ENCODE measurements around the gene NOL8.

NOL8 gene

DNA sequence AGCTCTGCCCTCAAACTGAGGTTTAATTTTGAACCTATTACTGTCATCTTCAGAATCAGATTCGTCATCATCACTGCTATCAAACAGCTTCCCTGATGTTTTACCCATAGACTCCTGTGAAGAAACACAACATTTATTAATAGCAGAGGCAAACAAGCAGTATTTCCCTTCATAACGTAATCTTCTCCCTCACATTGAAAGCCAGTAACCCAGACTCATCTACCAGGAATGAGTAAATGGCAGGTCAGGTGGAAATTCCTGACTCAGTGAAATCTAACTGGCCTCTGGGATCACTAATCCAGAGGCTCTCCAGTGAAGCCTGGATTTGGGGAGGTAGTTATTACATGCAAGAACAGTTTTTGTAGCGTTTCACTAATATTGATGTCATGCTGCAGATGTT, 14.6 kb downstream of the NOL8 start:
- no peak for DNase-seq

GRCh38 chr9:92308893-92309292, 16.3 kb downstream of the NOL8 start:
- DNase-seq: no peak

DNA sequence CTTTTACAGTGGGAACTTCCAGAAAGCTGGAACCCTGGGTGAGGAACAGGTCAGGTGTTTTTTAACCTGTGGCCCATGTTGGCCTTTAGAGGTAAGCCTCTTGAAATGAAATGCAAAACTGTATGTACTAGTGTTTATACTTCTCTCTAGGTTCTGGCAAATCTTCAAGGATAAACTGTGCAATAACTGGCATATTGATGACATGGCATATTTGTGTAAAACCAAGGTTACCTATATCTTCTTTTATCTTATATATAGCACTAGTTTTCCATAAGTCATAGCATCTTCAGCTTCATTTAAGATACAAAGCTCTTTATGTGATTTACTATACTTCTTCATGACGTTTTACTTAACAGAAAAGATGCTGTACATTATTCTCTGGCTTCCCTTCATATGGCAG, 24.2 kb downstream of the NOL8 start:
- DNase-seq: no peak

DNA sequence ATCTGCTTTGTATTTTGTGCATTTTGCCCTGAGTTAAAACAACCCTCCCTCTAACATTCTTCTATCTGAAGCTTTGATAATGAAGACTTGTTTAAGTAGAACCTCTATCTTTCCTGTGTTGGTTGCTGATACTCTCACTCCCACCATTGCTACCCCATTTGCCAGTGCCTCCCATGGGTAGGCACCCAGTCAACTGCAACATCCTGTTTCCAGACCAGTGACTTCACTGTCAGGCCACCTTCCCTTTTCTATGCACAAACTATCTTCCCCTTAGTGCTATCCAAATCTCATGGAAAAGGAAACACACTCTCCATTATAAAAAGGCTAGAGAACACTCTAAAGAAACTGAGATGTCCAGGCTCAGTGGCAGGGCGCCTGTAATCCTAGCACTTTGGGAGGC, 26.0 kb downstream of the NOL8 start:
- no peak for DNase-seq

DNA sequence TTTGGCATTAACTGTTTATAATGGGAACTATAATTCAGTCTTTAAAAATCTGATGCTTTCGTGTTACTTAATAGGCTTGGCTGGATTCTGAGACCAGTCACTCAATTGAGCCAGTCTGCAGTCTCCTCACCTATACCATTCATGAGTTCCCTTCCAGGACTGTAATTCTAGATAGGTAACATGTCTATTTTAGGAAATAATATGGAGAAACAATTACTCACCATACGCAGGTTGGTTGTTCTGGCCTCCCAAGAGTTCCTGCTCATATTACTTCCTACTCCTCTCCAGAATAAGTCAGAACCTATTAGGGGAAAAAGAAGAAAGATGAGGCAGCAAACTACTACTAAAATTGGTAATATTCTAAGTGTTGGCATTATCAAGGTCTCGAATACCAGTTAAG, 27.1 kb downstream of the NOL8 start:
- DNase-seq: no peak

DNA sequence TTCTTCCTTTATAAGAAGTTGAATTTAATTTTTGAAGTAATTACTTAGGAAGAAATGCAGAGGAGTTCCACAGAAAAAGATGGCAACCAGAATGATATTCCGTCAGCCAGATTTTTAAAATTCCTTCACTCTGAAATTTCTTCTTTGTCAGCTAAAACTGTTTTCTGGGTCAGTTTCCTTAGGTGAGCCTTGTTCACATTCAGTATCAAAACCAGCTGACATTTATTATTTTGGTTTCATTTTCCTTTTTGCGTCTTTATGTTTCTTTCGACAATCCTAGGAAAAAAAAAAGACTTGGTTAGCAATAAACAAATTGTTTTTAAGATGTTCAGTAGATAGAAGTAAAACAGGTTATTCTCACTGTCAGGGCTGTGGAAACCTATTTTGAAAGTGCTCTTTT, 27.5 kb downstream of the NOL8 start:
- DNase-seq: no peak

DNA sequence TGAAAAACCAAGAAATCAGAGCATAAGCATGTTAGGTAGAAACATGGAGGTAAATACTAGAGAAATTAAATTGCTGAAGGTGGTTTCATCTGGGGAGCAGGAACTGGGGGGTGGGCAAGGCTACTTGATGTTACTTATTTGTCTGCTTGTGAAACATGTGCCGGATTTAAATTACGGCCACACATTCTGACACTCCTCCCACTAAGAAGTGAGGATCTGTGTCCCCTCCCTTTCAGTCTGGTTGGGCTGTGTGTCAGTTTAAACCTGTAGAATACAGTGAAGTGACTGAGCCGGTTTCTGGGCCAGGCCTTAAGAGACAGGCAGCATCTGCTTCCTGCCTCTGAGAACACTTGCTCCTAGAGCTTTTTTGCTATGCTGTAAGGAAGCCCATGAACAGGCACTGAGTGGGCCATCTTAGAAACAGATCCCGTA, 29.3 kb downstream of the NOL8 start:
- DNase-seq: no peak

DNA sequence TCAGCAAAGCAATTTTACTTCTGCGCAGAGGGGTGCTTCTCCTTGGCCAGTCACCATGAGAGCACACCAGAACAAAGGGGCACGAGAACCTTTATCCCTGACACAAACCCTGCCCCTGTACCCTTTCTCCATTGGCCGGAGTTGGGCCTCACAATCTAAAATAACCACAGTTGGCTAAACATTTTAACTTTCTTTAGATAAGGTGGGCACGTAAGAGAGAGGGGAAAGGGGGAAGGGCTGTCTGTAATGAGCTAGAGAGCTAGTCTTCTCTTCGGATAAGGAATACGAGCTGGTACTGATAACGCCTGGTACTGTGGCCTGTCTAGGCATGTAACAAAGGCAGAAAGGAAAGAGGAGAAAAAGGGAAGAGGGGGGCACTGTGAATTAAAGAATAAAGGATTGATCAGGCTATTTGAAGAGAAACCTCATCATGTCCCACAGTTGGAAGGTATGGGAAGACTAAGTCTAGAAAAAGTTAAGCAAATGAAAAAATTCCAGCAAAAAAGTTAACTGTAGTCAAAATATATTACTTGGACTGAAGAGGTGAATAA, 29.8 kb downstream of the NOL8 start:
- no peak for DNase-seq

- DNase-seq: no peak
These were observed 30.9 kb downstream of the NOL8 start for GRCh38 chr9:92294297-92294676.

GRCh38 chr9:92293452-92294296, 31.5 kb downstream of the NOL8 start, which contains the start of gene IARS1:
Gene IARS1, minus strand, starts transcription at chr9:92293697. Its CDS starts 4,278 bp downstream, at chr9:92289419.
- DNase-seq: peak; percentile 91

GRCh38 chr9:92293075-92293354, 32.1 kb downstream of the NOL8 start:
- no peak for DNase-seq

- DNase-seq: no peak
These were observed 32.6 kb downstream of the NOL8 start for GRCh38 chr9:92292338-92293074.

- no peak for DNase-seq
These were observed 33.6 kb downstream of the NOL8 start for GRCh38 chr9:92291577-92291976.

GRCh38 chr9:92290785-92291429, 34.2 kb downstream of the NOL8 start:
- no peak for DNase-seq

DNA sequence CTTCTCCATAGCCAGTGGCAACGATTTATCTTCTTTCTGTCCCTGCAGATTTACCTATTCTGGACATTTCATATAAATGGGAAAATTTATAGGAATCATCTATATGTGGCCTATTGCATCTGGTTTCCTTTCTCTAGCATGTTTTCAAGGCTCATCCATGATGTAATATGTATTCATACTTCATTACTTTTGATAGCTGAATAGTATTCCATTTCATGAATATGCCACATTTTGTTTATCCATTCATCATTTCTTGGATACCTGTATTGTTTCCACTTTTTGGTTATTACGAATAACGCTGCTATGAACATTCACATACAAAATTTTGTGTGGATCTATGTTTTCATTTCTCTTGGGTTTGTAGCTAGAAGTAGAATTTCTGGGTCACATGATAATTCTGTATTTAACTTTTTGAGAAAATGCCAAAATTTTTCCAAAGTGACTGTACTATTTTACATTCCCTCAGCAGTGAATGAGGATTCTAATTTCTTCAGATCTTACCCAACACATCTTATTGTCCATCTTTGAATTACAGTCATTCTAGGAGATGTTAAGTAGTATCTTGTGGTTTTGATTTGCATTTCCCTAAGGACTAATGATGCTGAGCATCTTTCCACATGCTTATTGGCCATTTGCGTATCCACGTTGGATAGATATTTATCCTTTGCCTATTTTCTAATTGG, 35.3 kb downstream of the NOL8 start:
- no peak for DNase-seq

- no peak for DNase-seq
These were observed 45.8 kb downstream of the NOL8 start for GRCh38 chr9:92279302-92279701.

DNA sequence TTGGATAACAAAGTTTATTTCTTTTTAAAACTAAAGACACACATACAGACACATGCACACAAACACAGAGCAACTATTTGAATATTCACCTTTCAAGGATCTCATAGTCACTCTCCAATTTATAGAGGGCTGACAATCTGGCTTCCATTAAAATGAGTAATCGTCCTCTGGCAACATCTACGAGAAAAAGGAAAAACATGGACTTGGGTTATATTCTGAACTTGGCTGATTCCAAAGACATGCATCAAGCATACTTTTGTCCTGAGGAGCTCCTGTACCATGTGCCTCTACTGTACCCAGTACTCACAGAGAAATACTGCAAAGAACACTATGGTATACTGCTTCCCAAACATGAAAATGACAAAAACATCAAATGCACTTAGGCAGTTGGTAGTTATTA, 47.0 kb downstream of the NOL8 start:
- DNase-seq: no peak

- no peak for DNase-seq
These were observed 48.7 kb downstream of the NOL8 start for GRCh38 chr9:92276331-92277032.

DNA sequence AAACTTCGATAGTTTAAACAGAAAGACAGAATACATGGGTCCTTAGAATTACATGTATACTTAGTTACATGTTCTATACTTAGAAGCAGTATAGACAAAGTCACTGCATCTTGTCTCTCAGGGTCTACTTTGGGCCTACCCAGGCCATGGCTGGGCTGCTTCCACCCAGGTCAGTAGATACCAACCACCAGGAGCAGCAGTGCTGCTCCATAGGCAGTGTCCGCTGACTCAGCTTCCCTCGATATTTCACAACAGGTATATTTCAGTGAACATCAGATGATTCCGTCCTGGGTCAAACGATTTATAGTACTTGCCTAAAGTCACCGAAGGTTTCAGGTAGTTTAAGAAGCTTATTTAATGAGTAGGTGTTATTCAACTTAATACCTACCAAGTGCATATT, 49.6 kb downstream of the NOL8 start:
- DNase-seq: no peak

GRCh38 chr9:92270511-92270910, 54.6 kb downstream of the NOL8 start:
- no peak for DNase-seq

GRCh38 chr9:92266486-92266885, 58.7 kb downstream of the NOL8 start:
- no peak for DNase-seq

DNA sequence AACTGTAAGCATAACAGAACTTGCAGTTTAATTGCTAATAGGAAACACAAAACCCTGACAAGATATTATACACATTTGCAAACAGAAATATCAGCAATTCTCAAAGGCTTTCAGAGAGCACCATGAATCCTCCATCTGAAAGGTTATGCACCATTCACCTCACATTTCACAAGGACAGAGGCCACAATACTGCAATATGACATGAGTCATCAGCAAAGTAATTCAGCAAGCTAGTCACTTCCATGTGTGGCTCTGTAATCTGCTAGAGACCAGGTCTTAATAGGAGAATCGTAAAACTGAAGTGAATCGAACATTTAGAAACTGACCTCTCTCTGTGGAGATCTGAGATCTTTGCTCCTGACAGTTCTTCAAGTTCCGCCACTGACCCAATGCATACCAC, 60.0 kb downstream of the NOL8 start:
- DNase-seq: no peak

DNA sequence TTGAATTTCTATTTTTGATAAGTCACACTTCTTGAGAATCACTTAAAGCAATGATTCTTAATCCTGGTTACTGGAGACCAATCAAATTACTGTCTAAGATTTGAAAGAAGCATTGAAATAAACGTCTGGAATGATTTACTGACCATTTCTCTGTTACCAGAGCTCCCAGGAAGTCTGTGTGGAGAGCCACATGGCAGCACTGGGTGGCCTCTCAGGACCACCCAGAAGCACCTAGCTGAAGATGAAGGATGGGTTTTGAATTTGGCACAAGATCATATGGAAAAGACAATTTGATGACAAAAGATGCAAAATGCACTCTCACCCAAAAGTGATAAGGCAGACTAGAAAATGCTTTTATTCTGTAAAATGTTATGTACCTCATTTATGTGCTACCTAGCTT, 62.0 kb downstream of the NOL8 start:
- DNase-seq: no peak

Data from NCI-H1048 (cell line).